WTC11 (cell line): ENCODE measurements around the gene MICAL2.

Experiments
- AFF4 ChIP-seq: sonication (generic); formaldehyde crosslinking; IDR thresholded peaks from 2 replicates; pipeline ENCODE4 v1.8.1; 2023; ENCODE audit warnings: mild to moderate bottlenecking, missing genetic modification reagents, borderline replicate concordance
- CTCF ChIP-seq: fragments of 200-600 bp; IDR thresholded peaks from 2 replicates; pipeline ENCODE4 v1.8.0; 2022; ENCODE audit warnings: antibody characterized with exemption
- ESRRA ChIP-seq: sonication (generic); formaldehyde crosslinking; IDR thresholded peaks from 2 replicates; pipeline ENCODE4 v1.8.1; 2022; ENCODE audit warnings: mild to moderate bottlenecking, missing genetic modification reagents, borderline replicate concordance
- FOXP4 ChIP-seq: sonication (generic); formaldehyde crosslinking; IDR thresholded peaks from 2 replicates; pipeline ENCODE4 v1.8.0; 2022; ENCODE audit warnings: mild to moderate bottlenecking, missing genetic modification reagents
- MAX ChIP-seq: sonication (generic); formaldehyde crosslinking; IDR thresholded peaks from 2 replicates; pipeline ENCODE4 v1.8.0; 2022; ENCODE audit warnings: mild to moderate bottlenecking, missing genetic modification reagents
- MLX ChIP-seq: sonication (generic); formaldehyde crosslinking; IDR thresholded peaks from 2 replicates; pipeline ENCODE4 v1.8.1; 2023; ENCODE audit warnings: mild to moderate bottlenecking, missing genetic modification reagents, moderate library complexity
- SP1 ChIP-seq: sonication (generic); formaldehyde crosslinking; conservative IDR thresholded peaks from 2 replicates; pipeline ENCODE4 v1.8.1; 2022; ENCODE audit warnings: missing genetic modification reagents
- TEAD4 ChIP-seq: sonication (generic); formaldehyde crosslinking; IDR thresholded peaks from 2 replicates; pipeline ENCODE4 v1.8.0; 2022; ENCODE audit warnings: mild to moderate bottlenecking, missing genetic modification reagents
- USF2 ChIP-seq: sonication (generic); formaldehyde crosslinking; IDR thresholded peaks from 2 replicates; pipeline ENCODE4 v1.8.1; 2023; ENCODE audit warnings: mild to moderate bottlenecking, missing genetic modification reagents, moderate library complexity

GRCh38 chr11:12070446-12071267 lies 39.7 kb upstream of the MICAL2 start:
- no peak for TF ChIP-seq ESRRA
- no peak for TF ChIP-seq CTCF
- TF ChIP-seq TEAD4 (CRISPR knock-in tag), result no peak
- TF ChIP-seq USF2 (CRISPR knock-in tag), result no peak
- no peak for TF ChIP-seq FOXP4 (CRISPR knock-in tag)
- no peak for TF ChIP-seq AFF4 (CRISPR knock-in tag)
- TF ChIP-seq MLX (CRISPR knock-in tag), result no peak
- TF ChIP-seq MAX (CRISPR knock-in tag), result no peak
- TF ChIP-seq SP1 (CRISPR knock-in tag), result no peak
